Large intestine (tissue), 3 donors: Measurements from ENCODE around the gene TMEM131L. TPM values are rescaled to one million over a fixed set of nuclear protein-coding genes. Genes with fewer than 3 reads are reported as not detected.
"Not testable (repeated sequence)": the region's sequence is repeated elsewhere in the genome, so short reads cannot be mapped to it uniquely, and the experiment has no call there.

Experiments used
- DNase-seq, 2 donors: peaks; one replicate each; pipeline versions ENCODE4 v3.0.0 to v3.0.0-alpha.2; 2013
- H3K27ac ChIP-seq: one replicate; pipeline ENCODE4 v1.5.1; 2013; ENCODE audit warnings: low read length
- H3K27me3 ChIP-seq: 2 replicates; pipeline ENCODE4 v1.6.1; 2013; ENCODE audit warnings: low read length; ENCODE audit not compliant: control insufficient read depth, insufficient read depth
- H3K36me3 ChIP-seq: 2 replicates; pipeline ENCODE4 v1.6.1; 2013; ENCODE audit warnings: low read length; ENCODE audit not compliant: control insufficient read depth, insufficient read depth
- H3K4me1 ChIP-seq: one replicate; pipeline ENCODE4 v1.6.1; 2013; ENCODE audit warnings: low read length; ENCODE audit not compliant: control insufficient read depth, insufficient read depth
- H3K4me3 ChIP-seq: one replicate; pipeline ENCODE4 v1.5.1; 2013; ENCODE audit warnings: low read length
- H3K9me3 ChIP-seq: one replicate; pipeline ENCODE4 v1.6.1; 2013; ENCODE audit warnings: mild to moderate bottlenecking, low read depth, low read length, moderate library complexity; ENCODE audit not compliant: control insufficient read depth
- WGBS: methylation state at CpG from one replicate; pipeline ENCODE4 v1.1.5; 2013; ENCODE audit warnings: low lambda C conversion rate; ENCODE audit not compliant: insufficient coverage; 5-methylcytosine and 5-hydroxymethylcytosine counted together
- polyA plus RNA-seq: library from polyadenylated mRNA; unstranded; fragments of 120-200 nt; gene quantifications from one replicate; pipeline ENCODE4 v1.2.1, GENCODE V29; 2013

The TMEM131L gene
- polyA plus RNA-seq, 1 donor = 10.8 TPM

GRCh38 chr4:153502584-153502983 is 36.4 kb downstream of the TMEM131L start:
- H3K4me1 ChIP-seq = no peaks in the 10 kb centered on the region
- H3K4me3 ChIP-seq = no peak overlapping the region
- H3K36me3 ChIP-seq = no peaks in the 10 kb centered on the region
- H3K27me3 ChIP-seq = no peaks in the 10 kb centered on the region
- no peak for DNase-seq
- H3K9me3 ChIP-seq = no peaks in the 10 kb centered on the region
- H3K27ac ChIP-seq = no peak overlapping the region
- 100% methylated on average over 1 of the region's 1 CpG for WGBS

DNA sequence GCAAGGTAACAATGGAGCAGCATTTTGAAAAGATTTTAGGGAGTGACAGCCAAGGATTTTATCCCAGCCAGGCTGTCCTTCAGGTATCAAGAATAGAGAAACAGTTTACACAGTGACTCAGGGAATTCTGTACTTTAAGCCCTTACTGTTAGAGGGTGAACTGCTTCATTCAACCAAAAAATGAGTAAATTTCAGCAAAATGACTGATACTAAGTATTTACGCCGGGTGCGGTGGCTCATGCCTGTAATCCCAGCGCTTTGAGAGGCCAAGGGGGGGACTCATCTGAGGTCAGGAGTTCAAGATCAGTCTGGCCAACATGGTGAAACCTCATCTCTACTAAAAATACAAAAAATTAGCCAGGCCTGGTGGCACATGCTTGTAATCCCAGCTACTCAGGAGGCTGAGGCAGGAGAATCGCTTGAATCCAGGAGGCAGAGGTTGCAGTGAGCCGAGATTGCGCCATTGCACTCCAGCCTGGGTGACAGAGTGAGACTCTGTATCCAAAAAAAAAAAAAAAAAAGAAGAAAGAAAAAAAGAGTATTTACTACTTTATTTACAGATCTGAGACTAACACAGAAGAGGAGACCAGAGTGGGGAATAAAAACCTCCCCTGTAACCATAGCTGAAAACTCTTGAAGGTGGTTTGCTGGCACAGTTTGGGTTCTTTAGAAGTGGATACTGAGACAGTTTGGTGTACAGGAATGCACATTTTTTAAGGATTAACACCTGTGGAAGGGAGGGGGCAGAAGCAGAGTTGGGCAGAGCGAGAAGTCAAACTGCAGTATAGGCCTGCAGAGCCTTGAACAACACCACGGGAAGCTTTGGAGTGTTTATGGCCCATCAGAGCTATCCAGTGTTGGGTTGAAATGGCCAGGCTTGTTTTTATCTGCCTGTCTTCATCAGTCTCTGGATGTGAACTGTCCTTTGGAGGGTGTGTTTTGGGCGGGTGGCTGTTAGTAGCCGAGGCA is 40.5 kb downstream of the TMEM131L start:
- no CpG with 5 or more reads among the region's 11 CpGs for WGBS
- Histone ChIP-seq H3K4me1 (peaks cover 12% of the 10 kb centered on the region), H3K9me3 (no peaks in the 10 kb centered on the region), H3K36me3 (no peaks in the 10 kb centered on the region), H3K27ac (no peak overlapping the region), H3K27me3 (no peaks in the 10 kb centered on the region), H3K4me3 (no peak overlapping the region)
- no peak for DNase-seq

- H3K4me1 ChIP-seq = peaks cover 12% of the 10 kb centered on the region
- 100% methylated on average over 4 of the region's 10 CpGs for WGBS
- no peaks in the 10 kb centered on the region for H3K36me3 ChIP-seq
- no peak overlapping the region for H3K27ac ChIP-seq
- no peak overlapping the region for H3K4me3 ChIP-seq
- no peak for DNase-seq
- H3K27me3 ChIP-seq = no peaks in the 10 kb centered on the region
- no peaks in the 10 kb centered on the region for H3K9me3 ChIP-seq
Measured at GRCh38 chr4:153507310-153508073, 41.3 kb downstream of the TMEM131L start.

- H3K4me1 ChIP-seq = peaks cover 12% of the 10 kb centered on the region
- not testable (repeated sequence) for H3K27me3 ChIP-seq, DNase-seq, H3K4me3 ChIP-seq, H3K9me3 ChIP-seq, H3K36me3 ChIP-seq, H3K27ac ChIP-seq
- WGBS = no CpG with 5 or more reads among the region's 2 CpGs
Measured at GRCh38 chr4:153509212-153509611, 43.1 kb downstream of the TMEM131L start.

DNA sequence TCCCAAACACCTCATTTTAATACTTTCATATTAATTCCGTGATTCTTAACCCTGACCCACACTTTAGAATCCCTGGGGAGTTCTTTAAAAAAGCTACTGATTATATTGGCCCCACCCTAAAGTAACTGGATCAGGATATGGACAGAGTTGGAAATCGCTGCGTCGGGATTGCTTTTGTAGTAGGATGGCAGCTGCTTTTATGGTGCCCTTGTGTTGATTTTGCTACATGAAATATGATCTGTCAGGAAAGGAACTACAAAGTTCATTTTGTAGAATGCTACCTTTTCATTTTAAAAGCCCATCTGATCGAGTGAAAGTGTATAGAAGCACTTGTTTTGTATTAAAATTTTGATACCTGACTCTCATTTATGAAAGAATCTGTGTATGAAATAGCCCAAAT is 43.6 kb downstream of the TMEM131L start:
- 17% methylated on average over 1 of the region's 5 CpGs for WGBS
- DNase-seq = peak in 1 of 2 donors; percentile 79
- Histone ChIP-seq H3K4me1 (peaks cover 12% of the 10 kb centered on the region), H3K4me3 (no peak overlapping the region), H3K27ac (no peak overlapping the region), H3K9me3 (no peaks in the 10 kb centered on the region), H3K36me3 (no peaks in the 10 kb centered on the region), H3K27me3 (no peaks in the 10 kb centered on the region)

DNA sequence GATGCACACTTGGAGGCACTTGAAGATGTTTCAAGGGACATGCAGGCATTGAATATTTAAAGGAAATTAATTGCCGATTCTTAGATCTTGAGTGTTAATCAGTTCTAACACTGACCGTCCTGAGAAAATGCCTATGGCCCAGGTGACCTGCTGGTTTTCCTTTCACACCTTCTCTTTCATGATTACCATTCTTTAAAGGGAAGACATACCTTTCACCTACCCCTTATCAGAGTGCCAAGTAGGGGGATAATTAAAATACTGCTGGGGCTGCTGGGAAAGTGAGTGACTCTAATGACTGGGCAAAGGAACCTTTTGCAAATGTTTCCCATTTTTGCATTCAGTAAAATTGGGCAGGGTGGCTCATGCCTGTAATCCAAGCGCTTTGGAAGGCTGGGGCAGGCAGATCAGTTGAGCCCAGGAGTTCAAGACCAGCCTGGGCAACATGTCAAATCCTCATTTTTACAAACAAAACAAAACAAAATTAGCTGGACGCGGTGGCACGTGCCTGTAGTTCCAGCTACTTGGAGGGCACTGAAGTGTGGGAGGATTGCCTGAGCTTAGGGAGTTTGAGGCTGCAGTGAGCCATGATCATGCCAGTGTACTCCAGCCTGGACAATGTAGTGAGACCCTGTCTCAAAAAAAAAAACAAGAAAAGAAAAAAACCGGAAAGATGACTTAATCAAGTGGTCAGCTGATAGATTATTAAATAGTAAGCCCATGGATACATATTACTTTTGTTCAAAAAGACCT is 44.3 kb downstream of the TMEM131L start:
- Histone ChIP-seq H3K36me3 (no peaks in the 10 kb centered on the region), H3K9me3 (no peaks in the 10 kb centered on the region), H3K27me3 (no peaks in the 10 kb centered on the region), H3K4me1 (peaks cover 12% of the 10 kb centered on the region), H3K27ac (no peak overlapping the region), H3K4me3 (no peak overlapping the region)
- no CpG with 5 or more reads among the region's 7 CpGs for WGBS
- DNase-seq = no peak

GRCh38 chr4:153511104-153511503 is 44.9 kb downstream of the TMEM131L start:
- H3K4me3 ChIP-seq = no peak overlapping the region
- no peaks in the 10 kb centered on the region for H3K9me3 ChIP-seq
- no peak for DNase-seq
- no peak overlapping the region for H3K27ac ChIP-seq
- H3K36me3 ChIP-seq = no peaks in the 10 kb centered on the region
- peaks cover 12% of the 10 kb centered on the region for H3K4me1 ChIP-seq
- WGBS = 100% methylated on average over 2 of the region's 6 CpGs
- no peaks in the 10 kb centered on the region for H3K27me3 ChIP-seq

DNA sequence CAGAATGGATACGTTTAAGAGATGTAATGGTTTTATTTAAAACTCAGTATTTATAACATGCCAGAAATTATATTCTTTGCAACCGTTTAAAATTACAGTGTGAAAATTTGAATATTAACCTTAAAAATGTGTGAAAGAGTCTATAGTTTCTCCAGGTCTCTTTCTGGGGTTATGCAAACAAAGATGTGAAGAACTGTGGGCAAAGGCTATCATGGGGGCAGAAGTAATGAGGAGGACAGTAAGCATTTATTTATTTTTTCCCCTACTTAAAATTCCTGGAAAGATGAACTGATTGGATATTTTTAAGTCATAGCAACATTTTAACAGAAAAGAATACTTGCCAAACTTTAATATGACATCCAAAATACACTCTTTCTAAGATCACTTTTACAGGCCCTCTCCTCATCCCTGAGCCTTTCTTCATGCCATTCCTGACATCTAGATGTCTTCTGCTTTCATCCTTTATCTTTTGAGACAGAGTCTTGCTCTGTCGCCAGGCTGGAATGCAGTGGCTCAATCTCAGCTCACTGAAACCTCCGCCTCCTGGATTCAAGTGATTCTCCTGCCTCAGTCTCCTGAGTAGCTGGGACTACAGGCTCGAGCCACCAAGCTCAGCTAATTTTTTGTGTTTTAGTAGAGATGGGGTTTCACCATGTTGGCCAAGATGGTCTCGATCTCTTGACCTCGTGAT is 46.1 kb downstream of the TMEM131L start:
- H3K36me3 ChIP-seq = no peaks in the 10 kb centered on the region
- H3K27me3 ChIP-seq = no peaks in the 10 kb centered on the region
- no peak overlapping the region for H3K4me3 ChIP-seq
- no peaks in the 10 kb centered on the region for H3K9me3 ChIP-seq
- H3K4me1 ChIP-seq = peaks cover 12% of the 10 kb centered on the region
- WGBS = 53% methylated on average over 2 of the region's 7 CpGs
- H3K27ac ChIP-seq = no peak overlapping the region
- no peak for DNase-seq

DNA sequence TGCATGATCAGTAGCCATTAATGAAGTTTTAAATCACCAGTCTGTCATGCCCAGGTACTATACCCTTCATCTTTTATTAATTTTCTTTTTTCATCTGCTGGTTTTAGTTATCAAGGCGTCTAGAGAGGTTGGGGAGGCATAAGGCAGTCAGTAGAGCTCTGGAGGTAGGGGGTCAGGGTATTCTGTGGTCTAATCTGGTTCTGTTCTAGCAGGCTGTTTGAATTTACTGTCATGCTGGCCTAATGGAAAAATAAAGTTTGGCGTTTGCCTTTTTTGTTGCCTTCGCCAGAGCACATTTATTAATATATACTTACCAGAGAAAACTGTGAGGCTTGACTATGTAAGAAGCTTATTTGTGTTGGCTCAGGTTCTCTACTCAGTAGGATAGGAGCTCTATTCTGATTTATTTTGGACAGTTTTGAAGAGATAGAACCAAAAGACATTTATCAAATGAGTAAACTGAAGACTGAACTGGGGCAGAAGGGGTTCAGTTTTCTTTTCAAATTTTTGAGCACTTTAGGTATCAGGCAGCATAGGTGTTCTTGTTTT is 46.9 kb downstream of the TMEM131L start:
- no peaks in the 10 kb centered on the region for H3K9me3 ChIP-seq
- no peaks in the 10 kb centered on the region for H3K36me3 ChIP-seq
- no peak for DNase-seq
- H3K4me3 ChIP-seq = no peak overlapping the region
- H3K4me1 ChIP-seq = peaks cover 12% of the 10 kb centered on the region
- H3K27ac ChIP-seq = no peak overlapping the region
- H3K27me3 ChIP-seq = no peaks in the 10 kb centered on the region
- no CpG with 5 or more reads among the region's 3 CpGs for WGBS
